K562 (cell line): ENCODE data around the gene SPIB. TPM values are rescaled to one million over a fixed set of nuclear protein-coding genes. Genes with fewer than 3 reads are reported as not detected.

Source experiments
- ATF2 ChIP-seq: sonication (generic); formaldehyde crosslinking; IDR thresholded peaks from 2 replicates; pipeline ENCODE4 v1.8.1; 2022; ENCODE audit warnings: missing genetic modification reagents
- ATF7 ChIP-seq: fragments of 450-650 bp; IDR thresholded peaks from 2 replicates; pipeline ENCODE4 v1.7.1; 2014; ENCODE audit warnings: mild to moderate bottlenecking, moderate library complexity
- DLX4 ChIP-seq: fragments of 250-450 bp; sonication (Bioruptor Pico); IDR thresholded peaks from 2 replicates; pipeline ENCODE4 v1.6.1; 2021; ENCODE audit warnings: mild to moderate bottlenecking
- HDAC1 ChIP-seq, 2 experiments: fragments of 450-650 bp; IDR thresholded peaks; 2 replicates each; pipeline ENCODE4 v1.6.1; 2016 to 2017; ENCODE audit warnings: inconsistent platforms in 1 of 2, mild to moderate bottlenecking in 1 of 2, moderate library complexity in 1 of 2
- HDAC8 ChIP-seq: fragments of 450-650 bp; IDR thresholded peaks from 2 replicates; pipeline ENCODE4 v1.6.1; 2016; ENCODE audit warnings: mild to moderate bottlenecking, missing genetic modification characterization, moderate library complexity, missing compliant biosample characterization
- HNRNPLL ChIP-seq: fragments of 200-400 bp; formaldehyde crosslinking; IDR thresholded peaks from 2 replicates; pipeline ENCODE4 v1.6.1; 2017; ENCODE audit warnings: low read length, low read depth, mild to moderate bottlenecking; ENCODE audit not compliant: poor library complexity, severe bottlenecking
- JUN ChIP-seq, 2 experiments: sonication (generic) in 1 of 2; formaldehyde crosslinking in 1 of 2; IDR thresholded peaks; 2 replicates each; pipeline versions ENCODE4 v1.6.1 to v1.8.0; 2012 to 2022; ENCODE audit warnings: borderline replicate concordance in 2 of 2, mild to moderate bottlenecking in 2 of 2, improper control_type of control experiment in 1 of 2, low read depth in 1 of 2, low read length in 1 of 2, missing genetic modification reagents in 1 of 2
- KDM1A ChIP-seq, 2 experiments: fragments of 450-650 bp; IDR thresholded peaks; 2 replicates each; pipeline ENCODE4 v1.6.1; 2016; ENCODE audit warnings: mild to moderate bottlenecking in 2 of 2
- KDM5B ChIP-seq: fragments of 200-600 bp; sonication (generic); IDR thresholded peaks from 2 replicates; pipeline ENCODE4 v1.6.1; 2012; ENCODE audit warnings: low read depth, mild to moderate bottlenecking, moderate library complexity, low read length, control low read depth, inconsistent platforms; ENCODE audit not compliant: insufficient replicate concordance
- NEUROD1 ChIP-seq: fragments of 150-350 bp; IDR thresholded peaks from 2 replicates; pipeline ENCODE4 v1.6.1; 2014; ENCODE audit warnings: borderline replicate concordance, low read length, low read depth; ENCODE audit not compliant: partially characterized antibody
- NR2C2 ChIP-seq, 2 experiments: fragments of 200-800 bp in 1 of 2; sonication (Bioruptor generic) in 1 of 2; sonication (generic) in 1 of 2; formaldehyde crosslinking in 1 of 2; IDR thresholded peaks; 2 replicates each; pipeline versions ENCODE4 v1.6.1 to v1.8.0; 2016 to 2022; ENCODE audit warnings: mild to moderate bottlenecking in 1 of 2, missing compliant biosample characterization in 1 of 2, missing genetic modification characterization in 1 of 2, missing genetic modification reagents in 1 of 2
- PHF20 ChIP-seq: fragments of 450-650 bp; IDR thresholded peaks from 2 replicates; pipeline ENCODE4 v1.6.1; 2018; ENCODE audit not compliant: partially characterized antibody
- POLR2AphosphoS5 ChIP-seq: IDR thresholded peaks from 2 replicates; pipeline ENCODE4 v1.6.1; 2011; ENCODE audit warnings: mild to moderate bottlenecking, low read depth, low read length, moderate library complexity; ENCODE audit not compliant: control insufficient read depth, insufficient read depth
- POLR2G ChIP-seq: fragments of 200-400 bp; formaldehyde crosslinking; IDR thresholded peaks from 2 replicates; pipeline ENCODE4 v1.6.1; 2017; ENCODE audit warnings: low read depth, mild to moderate bottlenecking, antibody characterized with exemption, low read length, moderate library complexity
- SMAD1 ChIP-seq: fragments of 150-350 bp; IDR thresholded peaks from 2 replicates; pipeline ENCODE4 v1.6.1; 2014; ENCODE audit warnings: low read length, low read depth; ENCODE audit not compliant: partially characterized antibody
- SOX6 ChIP-seq: fragments of 450-650 bp; IDR thresholded peaks from 2 replicates; pipeline ENCODE4 v1.6.1; 2014; ENCODE audit warnings: mild to moderate bottlenecking
- ZNF124 ChIP-seq: sonication (generic); formaldehyde crosslinking; IDR thresholded peaks from 2 replicates; pipeline ENCODE4 v1.8.1; 2022; ENCODE audit warnings: missing genetic modification reagents
- ZNF584 ChIP-seq: fragments of 200-800 bp; sonication (Bioruptor generic); IDR thresholded peaks from 2 replicates; pipeline ENCODE4 v1.6.1; 2016; ENCODE audit warnings: low read depth, mild to moderate bottlenecking, missing genetic modification characterization, missing compliant biosample characterization
- ZNF79 ChIP-seq: fragments of 250-450 bp; sonication (Bioruptor Pico); IDR thresholded peaks from 2 replicates; pipeline ENCODE4 v1.4.0; 2020; ENCODE audit warnings: low read depth, mild to moderate bottlenecking, moderate library complexity
- polyA plus RNA-seq, 8 experiments: library from polyadenylated mRNA; depleted of rRNA in 4 of 8; stranded (reverse) in 5 of 8; unstranded in 3 of 8; fragments of >200 nt; fragmentation: Nextera tagmentation in 2 of 8; fragmentation: Illumina TruSeq in 1 of 8; extraction: Ambion mirVana in 2 of 8; extraction: Trizol in 1 of 8; gene quantifications; 2 replicates each; pipeline versions ENCODE4 v1.2.1 to v1.2.3, GENCODE V29; 2011 to 2014; ENCODE audit warnings: inconsistent platforms in 1 of 8, missing spikeins in 1 of 8
- total RNA-seq, 7 experiments: library from RNA; depleted of rRNA in 6 of 7; stranded (reverse); fragments of >200 nt in 6 of 7; fragmentation: Illumina TruSeq in 2 of 7; extraction: Trizol in 2 of 7; gene quantifications; 2 replicates each; pipeline versions ENCODE4 v1.2.1 to v1.2.3, GENCODE V29; 2011 to 2021; ENCODE audit warnings: low replicate concordance in 1 of 7
- TF ChIP-seq, protein P1 (sequence below): fragments of 250-450 bp; sonication (Bioruptor Pico); IDR thresholded peaks from 2 replicates; pipeline ENCODE4 v1.4.0; 2020; ENCODE audit warnings: borderline replicate concordance
- TF ChIP-seq, protein P2 (sequence below): fragments of 250-450 bp; sonication (Bioruptor Pico); IDR thresholded peaks from 2 replicates; pipeline ENCODE4 v1.5.0; 2020; ENCODE audit warnings: mild to moderate bottlenecking

Gene SPIB
- total and polyA plus RNA-seq, 9 of the 15 experiments (the other 6 are each of a cell fraction or from before 2014, with no cell fraction given), result 0.06 to 1.0 (median 0.43) TPM; not detected in 1

- TF ChIP-seq ATF2 (CRISPR knock-in tag), result peak; percentile 93; the same call in 1 of the 2 replicates
- TF ChIP-seq DLX4 (CRISPR knock-in tag), result no peak
- TF ChIP-seq ZNF584 (CRISPR knock-in tag), result no peak
- TF ChIP-seq JUN (IDR thresholded peaks at IDR 0.05; ENCODE audit: borderline replicate concordance, low read depth, low read length), result peak; percentile 79
- TF ChIP-seq JUN (CRISPR knock-in tag; IDR thresholded peaks at IDR 0.05; ENCODE audit: borderline replicate concordance), result peak; percentile 68; the same call in 1 of the 2 replicates
- TF ChIP-seq ATF7, result peak; percentile 99
- TF ChIP-seq ZNF124, result no peak
- peak in 1 of 2 experiments; percentile 70; a peak in 2 of 4 replicates for TF ChIP-seq HDAC1 (IDR thresholded peaks at IDR 0.05)
- TF ChIP-seq POLR2AphosphoS5, result peak; percentile 60; the same call in 1 of the 2 replicates
- peak; percentile 63 for TF ChIP-seq PHF20
- peak; percentile 87 to 95 for TF ChIP-seq KDM1A (IDR thresholded peaks at IDR 0.05)
- no peak for TF ChIP-seq SMAD1
- TF ChIP-seq HDAC8, result no peak; the same call in 1 of the 2 replicates
- TF ChIP-seq KDM5B, result peak; percentile 95
- TF ChIP-seq, protein P1, sequence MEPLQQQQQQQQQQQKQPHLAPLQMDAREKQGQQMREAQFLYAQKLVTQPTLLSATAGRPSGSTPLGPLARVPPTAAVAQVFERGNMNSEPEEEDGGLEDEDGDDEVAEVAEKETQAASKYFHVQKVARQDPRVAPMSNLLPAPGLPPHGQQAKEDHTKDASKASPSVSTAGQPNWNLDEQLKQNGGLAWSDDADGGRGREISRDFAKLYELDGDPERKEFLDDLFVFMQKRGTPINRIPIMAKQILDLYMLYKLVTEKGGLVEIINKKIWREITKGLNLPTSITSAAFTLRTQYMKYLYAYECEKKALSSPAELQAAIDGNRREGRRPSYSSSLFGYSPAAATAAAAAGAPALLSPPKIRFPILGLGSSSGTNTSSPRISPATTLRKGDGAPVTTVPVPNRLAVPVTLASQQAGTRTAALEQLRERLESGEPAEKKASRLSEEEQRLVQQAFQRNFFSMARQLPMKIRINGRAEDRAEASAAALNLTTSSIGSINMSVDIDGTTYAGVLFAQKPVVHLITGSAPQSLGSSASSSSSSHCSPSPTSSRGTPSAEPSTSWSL, result no peak
- TF ChIP-seq, protein P2, sequence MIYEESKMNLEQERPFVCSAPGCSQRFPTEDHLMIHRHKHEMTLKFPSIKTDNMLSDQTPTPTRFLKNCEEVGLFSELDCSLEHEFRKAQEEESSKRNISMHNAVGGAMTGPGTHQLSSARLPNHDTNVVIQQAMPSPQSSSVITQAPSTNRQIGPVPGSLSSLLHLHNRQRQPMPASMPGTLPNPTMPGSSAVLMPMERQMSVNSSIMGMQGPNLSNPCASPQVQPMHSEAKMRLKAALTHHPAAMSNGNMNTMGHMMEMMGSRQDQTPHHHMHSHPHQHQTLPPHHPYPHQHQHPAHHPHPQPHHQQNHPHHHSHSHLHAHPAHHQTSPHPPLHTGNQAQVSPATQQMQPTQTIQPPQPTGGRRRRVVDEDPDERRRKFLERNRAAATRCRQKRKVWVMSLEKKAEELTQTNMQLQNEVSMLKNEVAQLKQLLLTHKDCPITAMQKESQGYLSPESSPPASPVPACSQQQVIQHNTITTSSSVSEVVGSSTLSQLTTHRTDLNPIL (CRISPR knock-in tag), result no peak
- peak; percentile 17 for TF ChIP-seq HNRNPLL
- TF ChIP-seq SOX6, result no peak
- TF ChIP-seq ZNF79 (CRISPR knock-in tag), result no peak
- TF ChIP-seq POLR2G, result peak; percentile 99
- TF ChIP-seq NEUROD1, result no peak
- no peak for TF ChIP-seq NR2C2 (CRISPR knock-in tag; IDR thresholded peaks at IDR 0.05)
- 0 out of 2 replicates have a peak, but pooled peaks have one; percentile 15 for TF ChIP-seq NR2C2 (tag; IDR thresholded peaks at IDR 0.05)
Measured at GRCh38 chr19:50476224-50476906, 57.6 kb downstream of the SPIB start, which contains the start of the genes EMC10 and GARIN5A (continued).
